DOHH2 (cell line): ENCODE results near the gene HRH1.

Experiments used
- H3F3A ChIP-seq: fragments of 200-600 bp; sonication (generic), shearing (Covaris generic); 2 replicates; pipeline ENCODE4 v1.6.0; 2016; ENCODE audit warnings: antibody characterized with exemption, mild to moderate bottlenecking; ENCODE audit not compliant: control insufficient read depth, insufficient read depth
- H3K27ac ChIP-seq: fragments of 200-600 bp; sonication (generic); 2 replicates; pipeline ENCODE4 v1.5.1; 2014; ENCODE audit warnings: low read depth, mild to moderate bottlenecking, low read length, moderate library complexity
- H3K27me3 ChIP-seq: fragments of 200-600 bp; sonication (generic); 2 replicates; pipeline ENCODE4 v1.6.1; 2014; ENCODE audit warnings: mild to moderate bottlenecking, low read length, mixed read lengths; ENCODE audit not compliant: control insufficient read depth
- H3K36me3 ChIP-seq: fragments of 200-600 bp; sonication (generic); 2 replicates; pipeline ENCODE4 v1.6.1; 2014; ENCODE audit warnings: mild to moderate bottlenecking, low read length, moderate library complexity, mixed read lengths; ENCODE audit not compliant: control insufficient read depth
- H3K4me1 ChIP-seq: fragments of 200-600 bp; sonication (generic); 2 replicates; pipeline ENCODE4 v1.6.1; 2014; ENCODE audit warnings: mild to moderate bottlenecking, low read length, mixed read lengths; ENCODE audit not compliant: control insufficient read depth
- H3K4me2 ChIP-seq: fragments of 200-600 bp; sonication (generic); 2 replicates; pipeline ENCODE4 v1.6.0; 2014; ENCODE audit warnings: mild to moderate bottlenecking, low read length, moderate library complexity
- H3K4me3 ChIP-seq: fragments of 200-600 bp; sonication (generic); 2 replicates; pipeline ENCODE4 v1.5.1; 2014; ENCODE audit warnings: mild to moderate bottlenecking, low read length, mixed read lengths
- H3K79me2 ChIP-seq: fragments of 200-600 bp; sonication (generic); 2 replicates; pipeline ENCODE4 v1.6.1; 2014; ENCODE audit warnings: mild to moderate bottlenecking, low read length, mixed read lengths; ENCODE audit not compliant: control insufficient read depth
- H3K9me2 ChIP-seq: fragments of 200-600 bp; sonication (generic); replicated peaks from 2 replicates; pipeline ENCODE4 v1.6.1; 2014; ENCODE audit warnings: mild to moderate bottlenecking, low read length, mixed read lengths; ENCODE audit not compliant: control insufficient read depth
- H3K9me3 ChIP-seq: fragments of 200-600 bp; sonication (generic); 2 replicates; pipeline ENCODE4 v1.6.1; 2014; ENCODE audit warnings: antibody characterized with exemption, low read length, mixed read lengths; ENCODE audit not compliant: control insufficient read depth, insufficient read depth
- H4K20me1 ChIP-seq: fragments of 200-600 bp; sonication (generic); 2 replicates; pipeline ENCODE4 v1.6.0; 2014; ENCODE audit warnings: low read depth, mild to moderate bottlenecking, antibody characterized with exemption, low read length, moderate library complexity; ENCODE audit not compliant: control insufficient read depth, insufficient read depth
- CTCF ChIP-seq: fragments of 200-600 bp; sonication (generic); IDR thresholded peaks from one replicate; pipeline ENCODE4 v1.5.1; 2014; ENCODE audit warnings: antibody characterized with exemption, mild to moderate bottlenecking, low read depth, low read length; ENCODE audit not compliant: poor library complexity, severe bottlenecking
- EZH2phosphoT487 ChIP-seq: fragments of 200-600 bp; sonication (generic); IDR thresholded peaks from 2 replicates; pipeline ENCODE4 v1.6.1; 2017; ENCODE audit warnings: borderline replicate concordance, mild to moderate bottlenecking, antibody characterized with exemption, low read length, moderate library complexity, mixed read lengths

Gene HRH1

GRCh38 chr3:11305509-11305908, 151.2 kb downstream of the HRH1 start:
- H3K4me1 ChIP-seq: no peaks in the 10 kb centered on the region
- H3F3A ChIP-seq: no peaks in the 10 kb centered on the region
- no peak overlapping the region for H3K4me2 ChIP-seq
- peaks cover 31% of the 10 kb centered on the region for H3K36me3 ChIP-seq
- no peak overlapping the region for H3K27ac ChIP-seq
- no peaks in the 10 kb centered on the region for H3K27me3 ChIP-seq
- TF ChIP-seq EZH2phosphoT487: no peak
- no peak for TF ChIP-seq CTCF
- no peaks in the 10 kb centered on the region for H3K79me2 ChIP-seq
- no peaks in the 10 kb centered on the region for H4K20me1 ChIP-seq
- H3K9me2 ChIP-seq: no peaks in the 10 kb centered on the region
- H3K4me3 ChIP-seq: no peak overlapping the region
- H3K9me3 ChIP-seq: no peaks in the 10 kb centered on the region

- no peaks in the 10 kb centered on the region for H3K79me2 ChIP-seq
- H4K20me1 ChIP-seq: no peaks in the 10 kb centered on the region
- no peak overlapping the region for H3K4me3 ChIP-seq
- H3K9me2 ChIP-seq: no peaks in the 10 kb centered on the region
- H3K27me3 ChIP-seq: no peaks in the 10 kb centered on the region
- TF ChIP-seq EZH2phosphoT487: no peak
- no peak for TF ChIP-seq CTCF
- no peaks in the 10 kb centered on the region for H3K9me3 ChIP-seq
- H3K4me2 ChIP-seq: no peak overlapping the region
- H3K27ac ChIP-seq: no peak overlapping the region
- no peaks in the 10 kb centered on the region for H3F3A ChIP-seq
- no peaks in the 10 kb centered on the region for H3K4me1 ChIP-seq
- H3K36me3 ChIP-seq: peaks cover 31% of the 10 kb centered on the region
These were observed 152.7 kb downstream of the HRH1 start for GRCh38 chr3:11306817-11307589.

GRCh38 chr3:11307830-11308432, 153.6 kb downstream of the HRH1 start:
- Histone ChIP-seq H3K4me1 (no peaks in the 10 kb centered on the region), H3K4me3 (no peak overlapping the region), H3K27me3 (no peaks in the 10 kb centered on the region), H3K36me3 (peaks cover 27% of the 10 kb centered on the region), H3K9me3 (no peaks in the 10 kb centered on the region), H3K9me2 (no peaks in the 10 kb centered on the region), H3K4me2 (no peak overlapping the region), H3K79me2 (no peaks in the 10 kb centered on the region), H3K27ac (no peak overlapping the region), H4K20me1 (no peaks in the 10 kb centered on the region), H3F3A (no peaks in the 10 kb centered on the region)
- no peak for TF ChIP-seq EZH2phosphoT487

DNA sequence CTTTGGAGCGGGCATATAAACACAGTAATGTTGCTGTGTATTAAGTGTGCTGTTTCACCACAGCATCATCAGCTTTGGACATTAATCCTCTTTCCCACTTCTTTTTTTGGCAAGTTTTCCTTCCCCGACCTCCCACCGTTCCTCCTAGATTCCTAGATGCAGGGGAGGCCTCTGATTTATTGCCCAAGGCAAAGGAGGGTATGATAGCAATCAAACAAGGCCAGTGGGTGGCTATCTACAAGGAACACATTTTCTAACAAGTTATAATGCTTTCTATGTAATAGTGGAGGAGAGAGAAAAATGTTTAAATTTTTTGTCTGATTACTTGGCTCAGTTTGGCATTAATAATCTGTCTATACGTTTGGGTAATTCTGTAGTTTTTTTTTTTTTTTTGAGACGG, 156.0 kb downstream of the HRH1 start:
- Histone ChIP-seq H3K9me3 (no peaks in the 10 kb centered on the region), H3K27me3 (no peaks in the 10 kb centered on the region), H3F3A (no peaks in the 10 kb centered on the region), H3K4me2 (no peak overlapping the region), H3K4me3 (no peak overlapping the region), H3K79me2 (no peaks in the 10 kb centered on the region), H3K27ac (no peak overlapping the region), H3K36me3 (peaks cover 31% of the 10 kb centered on the region), H4K20me1 (no peaks in the 10 kb centered on the region), H3K9me2 (no peaks in the 10 kb centered on the region), H3K4me1 (no peaks in the 10 kb centered on the region)
- TF ChIP-seq CTCF (no peak), EZH2phosphoT487 (no peak)
